ENCODE data around the gene RAB38. TPM values are rescaled to one million over a fixed set of nuclear protein-coding genes. Genes with fewer than 3 reads are reported as not detected.

Gene RAB38
- total RNA-seq, 1 experiment from 2014 or later: 0.17 TPM

Other genes with a start within 250 kb of the RAB38 start
- gene CTSC, start 162.3 kb upstream of the RAB38 start, total RNA-seq (2014; rRNA removed; shearing (Covaris generic)): not detected in 2 replicates

All from G401 (cell line).